GM12801 (cell line): Measurements from ENCODE around the gene GRSF1.

Experiments
- CTCF ChIP-seq: IDR thresholded peaks from one replicate; pipeline ENCODE4 v1.5.1; 2011; ENCODE audit warnings: control low read depth; ENCODE audit not compliant: insufficient read length; ENCODE audit errors: extremely low read depth

Gene GRSF1, protein sequence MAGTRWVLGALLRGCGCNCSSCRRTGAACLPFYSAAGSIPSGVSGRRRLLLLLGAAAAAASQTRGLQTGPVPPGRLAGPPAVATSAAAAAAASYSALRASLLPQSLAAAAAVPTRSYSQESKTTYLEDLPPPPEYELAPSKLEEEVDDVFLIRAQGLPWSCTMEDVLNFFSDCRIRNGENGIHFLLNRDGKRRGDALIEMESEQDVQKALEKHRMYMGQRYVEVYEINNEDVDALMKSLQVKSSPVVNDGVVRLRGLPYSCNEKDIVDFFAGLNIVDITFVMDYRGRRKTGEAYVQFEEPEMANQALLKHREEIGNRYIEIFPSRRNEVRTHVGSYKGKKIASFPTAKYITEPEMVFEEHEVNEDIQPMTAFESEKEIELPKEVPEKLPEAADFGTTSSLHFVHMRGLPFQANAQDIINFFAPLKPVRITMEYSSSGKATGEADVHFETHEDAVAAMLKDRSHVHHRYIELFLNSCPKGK

DNA sequence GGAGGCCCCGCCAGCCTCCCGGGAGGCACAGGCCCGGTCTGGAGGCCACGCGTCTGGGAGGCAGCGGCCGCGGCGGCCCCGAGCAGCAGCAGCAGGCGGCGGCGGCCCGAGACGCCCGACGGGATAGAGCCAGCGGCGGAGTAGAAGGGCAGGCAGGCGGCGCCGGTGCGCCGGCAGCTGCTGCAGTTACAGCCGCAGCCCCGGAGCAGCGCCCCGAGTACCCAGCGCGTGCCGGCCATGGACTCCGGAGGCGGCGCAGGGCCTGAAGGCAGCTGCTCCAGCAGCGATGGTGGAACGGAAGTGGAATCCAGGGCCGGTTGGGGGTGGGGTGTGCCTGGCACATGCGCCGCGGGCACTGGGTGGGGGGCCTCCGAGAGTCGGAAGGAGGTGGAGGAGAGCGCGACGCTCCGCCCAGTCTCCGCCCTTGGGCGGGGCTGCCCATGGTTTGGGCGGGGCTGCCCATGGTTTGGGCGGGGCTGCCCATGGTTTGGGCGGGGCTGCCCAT lies at the start of gene GRSF1:
GRSF1 (minus strand) TSS at position 302 of the 505 bp plus-strand sequence; CDS start at position 239, 63 bp downstream.
- no peak for TF ChIP-seq CTCF

- no peak for TF ChIP-seq CTCF
Observed at GRCh38 chr4:70885174-70885573, 45.5 kb upstream of the GRSF1 start.

DNA sequence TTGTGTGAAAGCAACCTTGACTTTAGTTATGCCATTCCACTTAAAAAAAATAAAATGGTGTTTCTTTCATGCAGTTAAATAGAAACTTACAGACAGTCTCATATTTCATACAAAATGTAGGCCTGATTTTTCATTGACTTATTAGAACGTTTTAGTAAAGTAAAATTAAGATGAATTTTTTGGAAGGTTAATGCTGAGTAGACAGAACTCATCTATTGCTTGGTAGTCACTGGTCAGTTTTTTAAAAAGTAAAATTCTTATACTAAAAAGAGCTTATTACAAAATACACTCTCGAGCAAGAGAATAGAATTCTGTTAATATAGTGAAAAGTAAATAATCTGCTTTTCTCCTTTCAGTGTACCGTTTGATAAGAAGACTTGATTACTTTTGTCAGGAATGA lies 41.0 kb upstream of the GRSF1 start:
- TF ChIP-seq CTCF: no peak

DNA sequence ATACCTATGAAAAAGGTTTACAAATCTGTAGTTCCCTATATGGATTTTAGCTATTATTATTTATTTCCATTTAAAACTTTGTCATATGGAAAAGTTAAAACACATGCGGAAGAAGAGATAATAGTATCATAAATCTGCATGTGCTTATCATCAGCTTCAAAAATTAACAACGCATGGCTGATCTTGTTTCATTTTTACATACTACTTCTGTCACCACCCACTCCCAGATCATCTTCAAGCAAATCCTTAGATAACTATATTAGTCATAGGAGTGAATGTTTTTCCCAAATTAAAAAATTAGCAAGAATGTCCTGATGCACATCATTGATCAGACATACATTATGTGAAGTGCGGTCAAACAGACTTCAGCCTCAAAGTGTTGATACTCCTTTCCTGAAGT lies 37.9 kb upstream of the GRSF1 start:
- TF ChIP-seq CTCF: no peak

DNA sequence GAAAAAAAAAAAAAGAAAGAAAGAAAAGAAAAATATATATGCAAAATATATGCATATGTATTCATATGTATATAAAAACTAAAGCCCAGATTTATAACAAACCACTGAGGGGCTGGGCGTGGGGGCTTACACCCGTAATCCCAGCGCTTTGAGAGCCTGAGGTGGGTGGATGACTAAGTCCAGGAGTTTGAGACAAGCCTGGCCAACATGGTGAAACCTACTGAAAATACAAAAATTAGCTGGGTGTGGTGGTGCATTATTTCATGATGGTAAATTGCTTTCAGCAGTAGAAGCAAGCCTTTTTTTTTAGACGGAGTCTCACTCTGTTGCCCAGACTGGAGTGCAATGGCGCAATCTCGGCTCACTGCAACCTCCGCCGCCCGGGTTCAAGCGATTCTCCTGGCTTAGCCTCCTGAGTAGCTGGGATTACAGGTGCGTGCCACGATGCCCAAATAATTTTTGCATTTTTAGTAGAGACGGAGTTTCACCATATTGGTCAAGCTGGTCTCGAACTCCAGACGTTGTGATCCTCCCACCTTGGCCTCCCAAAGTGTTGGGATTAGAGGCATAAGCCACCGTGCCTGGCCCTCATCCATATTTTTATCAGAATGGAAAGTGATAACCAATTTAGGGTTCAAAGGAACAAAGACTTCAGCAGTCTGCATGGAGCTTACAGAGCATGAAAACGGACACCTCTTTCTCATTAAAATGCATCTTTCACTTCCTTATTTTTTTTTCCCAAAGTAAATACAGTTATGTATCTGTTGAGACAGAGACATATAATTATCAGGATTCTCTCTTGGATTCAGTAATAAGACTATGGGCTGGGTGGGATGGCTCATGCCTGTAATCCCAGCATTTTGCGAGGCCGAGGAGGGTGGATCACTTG lies 34.8 kb upstream of the GRSF1 start:
- no peak for TF ChIP-seq CTCF

- no peak for TF ChIP-seq CTCF
Observed at GRCh38 chr4:70873216-70873615, 33.5 kb upstream of the GRSF1 start.

GRCh38 chr4:70868778-70869177 lies 29.1 kb upstream of the GRSF1 start:
- no peak for TF ChIP-seq CTCF
